Epidermal melanocyte (primary cell): ENCODE results near the gene LTA4H.

ENCODE experiments used
- DNase-seq: peaks from one replicate; pipeline ENCODE4 v3.0.0; 2011; ENCODE audit warnings: low spot score; ENCODE audit not compliant: insufficient read length

Gene LTA4H

DNA sequence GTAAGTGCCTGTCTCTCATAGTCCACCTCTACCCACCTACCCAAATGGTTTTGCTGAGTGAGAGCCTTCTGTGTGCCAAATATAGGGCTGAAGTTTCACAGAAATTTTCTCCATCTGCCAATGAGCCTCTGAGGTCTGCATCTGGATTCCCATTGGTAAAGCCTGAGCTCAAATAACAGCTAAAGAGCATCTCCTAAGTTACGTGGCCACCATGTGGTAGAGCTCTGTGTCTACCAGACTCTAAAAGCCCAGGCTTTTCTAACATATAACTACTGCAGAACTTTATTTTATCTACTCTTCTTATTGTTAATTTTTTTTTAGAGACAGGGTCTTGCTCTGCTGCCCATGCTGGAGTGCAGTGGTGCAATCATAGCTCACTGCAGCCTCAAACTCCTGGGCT lies 76.3 kb downstream of the LTA4H start:
- DNase-seq: no peak

GRCh38 chr12:95956557-95957145 lies 78.7 kb downstream of the LTA4H start:
- DNase-seq: no peak

GRCh38 chr12:95955549-95956159 lies 79.7 kb downstream of the LTA4H start:
- no peak for DNase-seq

- DNase-seq: no peak
These were observed 82.4 kb downstream of the LTA4H start for GRCh38 chr12:95953000-95953399.

- DNase-seq: no peak
These were observed 83.9 kb downstream of the LTA4H start for GRCh38 chr12:95951515-95951914.
